Activated naive CD4-positive, alpha-beta T cell treated with anti-CD3 and anti-CD28 coated beads for 36 hours (primary cell): Measurements from ENCODE around the gene PRSS22. TPM values are rescaled to one million over a fixed set of nuclear protein-coding genes. Genes with fewer than 3 reads are reported as not detected.

Source experiments
- CTCF ChIA-PET: fragments of 350-600 bp; sonication (Branson Sonifier 250); formaldehyde crosslinking; loops from one replicate; lab custom pipeline; 2021; ENCODE audit warnings: antibody characterized with exemption; lab: Charles Lee
- DNase-seq: peaks from one replicate; pipeline ENCODE4 v3.0.0-alpha.2; 2020
- H3K27ac Mint-ChIP-seq: one replicate; pipeline ENCODE4 v1.8.0; 2021; ENCODE audit warnings: mild to moderate bottlenecking, mixed read lengths
- H3K27me3 Mint-ChIP-seq: one replicate; pipeline ENCODE4 v1.8.0; 2021; ENCODE audit warnings: low read depth, mixed read lengths
- H3K36me3 Mint-ChIP-seq: one replicate; pipeline ENCODE4 v1.8.0; 2021; ENCODE audit warnings: low read depth, mixed read lengths
- H3K4me1 Mint-ChIP-seq: one replicate; pipeline ENCODE4 v1.8.0; 2021; ENCODE audit warnings: low read depth, mixed read lengths
- H3K4me3 Mint-ChIP-seq: one replicate; pipeline ENCODE4 v1.8.0; 2021; ENCODE audit warnings: mild to moderate bottlenecking, moderate library complexity, mixed read lengths
- H3K9me3 Mint-ChIP-seq: one replicate; pipeline ENCODE4 v1.8.0; 2021; ENCODE audit warnings: mixed read lengths
- intact Hi-C: fragments of 100-400 bp; cut with micrococcal nuclease; formaldehyde crosslinking; loops from one replicate; pipeline ENCODE4 v1.15.1; 2023
- total RNA-seq, 2 experiments: library from RNA; stranded (reverse); gene quantifications; one replicate each; pipeline ENCODE4 v1.2.3, GENCODE V29; 2021

PRSS22 gene
- total RNA-seq, 2 experiments from 2014 or later: not detected

- H3K9me3 Mint-ChIP-seq: no peaks in the 10 kb centered on the region
- intact Hi-C loops: loop anchor here (1.0 to 2.0 kb wide), 3 partner anchors 30 to 52 kb away; no protein-coding TSS in a partner anchor
- CTCF ChIA-PET: interaction anchor here (0.5 to 2.9 kb wide), 7 partner anchors 25 to 614 kb away, joined by 3 to 12 read pairs (median 3); no protein-coding TSS in a partner anchor
These were observed 17.0 kb upstream of the PRSS22 start for GRCh38 chr16:2874912-2875362.

GRCh38 chr16:2874032-2874911 is 16.3 kb upstream of the PRSS22 start:
- Mint-ChIP-seq H3K36me3 (no peaks in the 10 kb centered on the region), H3K4me1 (no peaks in the 10 kb centered on the region), H3K27ac (no peak overlapping the region), H3K4me3 (no peak overlapping the region), H3K27me3 (no peaks in the 10 kb centered on the region), H3K9me3 (no peaks in the 10 kb centered on the region)
- CTCF ChIA-PET: interaction anchor here (0.5 to 2.9 kb wide), 7 partner anchors 32 to 614 kb away, joined by 3 to 12 read pairs (median 4); no protein-coding TSS in a partner anchor
- intact Hi-C loops: loop anchor here (2.0 kb wide), 1 partner anchor 53 kb away; no protein-coding TSS in a partner anchor
- no peak for DNase-seq

More at GRCh38 chr16:2874912-2875362, 17.0 kb upstream of the PRSS22 start:
- Mint-ChIP-seq H3K4me3 (no peak overlapping the region), H3K27ac (no peak overlapping the region), H3K27me3 (no peaks in the 10 kb centered on the region), H3K36me3 (no peaks in the 10 kb centered on the region), H3K4me1 (no peaks in the 10 kb centered on the region)
- peak; percentile 72 for DNase-seq

GRCh38 chr16:2871926-2872325 is 14.0 kb upstream of the PRSS22 start:
- H3K4me3 Mint-ChIP-seq: no peak overlapping the region
- no peaks in the 10 kb centered on the region for H3K4me1 Mint-ChIP-seq
- CTCF ChIA-PET: interaction anchor here (0.5 to 0.8 kb wide), 2 partner anchors 72 to 571 kb away, joined by 3 to 4 read pairs; no protein-coding TSS in a partner anchor
- intact Hi-C loops: no loop called here
- DNase-seq: no peak
- no peaks in the 10 kb centered on the region for H3K27me3 Mint-ChIP-seq
- H3K36me3 Mint-ChIP-seq: no peaks in the 10 kb centered on the region
- no peaks in the 10 kb centered on the region for H3K9me3 Mint-ChIP-seq
- H3K27ac Mint-ChIP-seq: no peak overlapping the region

GRCh38 chr16:2867987-2868789 is 10.2 kb upstream of the PRSS22 start:
- no peaks in the 10 kb centered on the region for H3K36me3 Mint-ChIP-seq
- no peaks in the 10 kb centered on the region for H3K27me3 Mint-ChIP-seq
- peaks cover 5% of the 10 kb centered on the region for H3K4me1 Mint-ChIP-seq
- H3K27ac Mint-ChIP-seq: peak overlapping the region; percentile 89
- H3K4me3 Mint-ChIP-seq: peak overlapping the region; percentile 89
- CTCF ChIA-PET: interaction anchor here (0.5 to 2.5 kb wide), 18 partner anchors 10 to 184 kb away, joined by 3 to 41 read pairs (median 5); partner anchors contain the start of genes ELOB, FLYWCH1 and FLYWCH2
- peak; percentile 98 for DNase-seq
- intact Hi-C loops: loop anchor here (1.0 to 2.0 kb wide), 5 partner anchors 14 to 147 kb away; partner anchors contain the start of genes ELOB and FLYWCH1
- no peaks in the 10 kb centered on the region for H3K9me3 Mint-ChIP-seq

- Mint-ChIP-seq H3K27ac (peak overlapping the region; percentile 89), H3K4me1 (peaks cover 5% of the 10 kb centered on the region), H3K9me3 (no peaks in the 10 kb centered on the region), H3K36me3 (no peaks in the 10 kb centered on the region), H3K27me3 (no peaks in the 10 kb centered on the region), H3K4me3 (peak overlapping the region; percentile 89)
- no peak for DNase-seq
- intact Hi-C loops: no loop called here
- CTCF ChIA-PET: interaction anchor here (0.5 to 2.5 kb wide), 16 partner anchors 12 to 183 kb away, joined by 3 to 41 read pairs (median 5); partner anchors contain the start of genes FLYWCH1 and FLYWCH2
These were observed 9.7 kb upstream of the PRSS22 start for GRCh38 chr16:2867661-2867986.

GRCh38 chr16:2866431-2866830 is 8.5 kb upstream of the PRSS22 start:
- DNase-seq: no peak
- no peak overlapping the region for H3K27ac Mint-ChIP-seq
- CTCF ChIA-PET: interaction anchor here (0.6 to 2.1 kb wide), 3 partner anchors 12 to 27 kb away, joined by 3 to 9 read pairs (median 5); no protein-coding TSS in a partner anchor
- intact Hi-C loops: no loop called here
- H3K9me3 Mint-ChIP-seq: peaks cover under 1% of the 10 kb centered on the region
- H3K4me3 Mint-ChIP-seq: no peak overlapping the region
- H3K4me1 Mint-ChIP-seq: peaks cover 5% of the 10 kb centered on the region
- peaks cover under 1% of the 10 kb centered on the region for H3K27me3 Mint-ChIP-seq
- no peaks in the 10 kb centered on the region for H3K36me3 Mint-ChIP-seq

GRCh38 chr16:2865651-2866050 is 7.7 kb upstream of the PRSS22 start:
- intact Hi-C loops: no loop called here
- Mint-ChIP-seq H3K27ac (no peak overlapping the region), H3K36me3 (no peaks in the 10 kb centered on the region), H3K27me3 (peaks cover 5% of the 10 kb centered on the region), H3K9me3 (peaks cover 6% of the 10 kb centered on the region), H3K4me3 (no peak overlapping the region), H3K4me1 (peaks cover 5% of the 10 kb centered on the region)
- CTCF ChIA-PET: interaction anchor here (1.6 to 2.1 kb wide), 2 partner anchors 11 to 26 kb away, joined by 5 to 9 read pairs; no protein-coding TSS in a partner anchor
- DNase-seq: no peak

- DNase-seq: peak; percentile 50
- Mint-ChIP-seq H3K27me3 (peaks cover 8% of the 10 kb centered on the region), H3K9me3 (peaks cover 9% of the 10 kb centered on the region), H3K4me1 (peaks cover 5% of the 10 kb centered on the region), H3K27ac (no peak overlapping the region), H3K36me3 (no peaks in the 10 kb centered on the region), H3K4me3 (no peak overlapping the region)
- intact Hi-C loops: no loop called here
- CTCF ChIA-PET: interaction anchor here (1.7 kb wide), 1 partner anchor 22 kb away, joined by 6 read pairs; no protein-coding TSS in a partner anchor
These were observed 3.0 kb upstream of the PRSS22 start for GRCh38 chr16:2860826-2861567.

GRCh38 chr16:2859686-2860265 is 1.8 kb upstream of the PRSS22 start:
- Mint-ChIP-seq H3K27ac (no peak overlapping the region), H3K4me1 (peaks cover 5% of the 10 kb centered on the region), H3K36me3 (no peaks in the 10 kb centered on the region), H3K9me3 (peaks cover 9% of the 10 kb centered on the region), H3K4me3 (no peak overlapping the region), H3K27me3 (peaks cover 8% of the 10 kb centered on the region)
- CTCF ChIA-PET: no interaction called here
- no peak for DNase-seq
- intact Hi-C loops: no loop called here

- peaks cover 18% of the 10 kb centered on the region for H3K9me3 Mint-ChIP-seq
- peaks cover 8% of the 10 kb centered on the region for H3K27me3 Mint-ChIP-seq
- CTCF ChIA-PET: no interaction called here
- no peak overlapping the region for H3K4me3 Mint-ChIP-seq
- H3K4me1 Mint-ChIP-seq: peaks cover 5% of the 10 kb centered on the region
- no peak for DNase-seq
- H3K36me3 Mint-ChIP-seq: peaks cover 2% of the 10 kb centered on the region
- intact Hi-C loops: no loop called here
- H3K27ac Mint-ChIP-seq: no peak overlapping the region
These were observed 465 bp upstream of the PRSS22 start for GRCh38 chr16:2858245-2859025.
